H1 (cell line): ENCODE measurements around the gene DMGDH. TPM values are rescaled to one million over a fixed set of nuclear protein-coding genes. Genes with fewer than 3 reads are reported as not detected.

Source experiments
- BRCA1 ChIP-seq: IDR thresholded peaks from 2 replicates; pipeline ENCODE4 v1.6.1; 2012; ENCODE audit warnings: low read depth, low read length, improper control_type of control experiment
- polyA plus RNA-seq, 7 experiments: library from polyadenylated mRNA; depleted of rRNA in 3 of 7; stranded (reverse) in 5 of 7; unstranded in 2 of 7; fragments of >200 nt in 5 of 7; fragments of 200-250 nt in 2 of 7; gene quantifications; 1 replicate in 5 of 7; 2 replicates in 1 of 7; 4 replicates in 1 of 7; pipeline versions ENCODE4 v1.2.1 to v1.2.3, GENCODE V29; 2011 to 2013; ENCODE audit warnings: missing spikeins in 2 of 7, mixed read lengths in 2 of 7
- total RNA-seq: library from RNA; stranded (reverse); fragmentation: NEBNext Ultra II Directional; extraction: Animal tissue kit (Norgen Biotek cat#: 25700); gene quantifications from 2 replicates; pipeline ENCODE4 v1.2.1, GENCODE V29; 2021

DMGDH gene
- total and polyA plus RNA-seq, 2 of the 8 experiments (the other 6 are each of a cell fraction or from before 2014, with no cell fraction given): 0.15 TPM; not detected in 1

- TF ChIP-seq BRCA1: no peak
Measured at GRCh38 chr5:78993165-78993564, 76.3 kb downstream of the DMGDH start (continued).
